ENCODE measurements around the gene TTC1.
"Not testable (repeated sequence)": the region's sequence is repeated elsewhere in the genome, so short reads cannot be mapped to it uniquely, and the experiment has no call there.

DNA sequence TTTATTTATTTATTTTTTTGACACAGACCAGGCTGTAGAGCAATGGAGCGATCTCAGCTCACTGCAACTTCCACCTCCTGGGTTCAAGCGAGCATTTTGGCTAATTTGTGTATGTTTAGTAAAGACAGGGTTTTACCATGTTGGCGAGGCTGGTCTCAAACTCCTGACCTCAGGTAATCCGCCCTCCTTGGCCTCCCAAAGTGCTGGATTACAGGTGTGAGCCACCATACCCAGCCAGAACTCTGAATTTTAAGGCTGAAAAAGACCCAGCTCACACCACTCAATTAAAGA lies 43.2 kb upstream of the TTC1 start:
- peak; percentile 55 for TF ChIP-seq CTCF (conservative IDR thresholded peaks at IDR 0.05)
- TF ChIP-seq ZFX (IDR thresholded peaks at IDR 0.05): not testable (repeated sequence)

Measured in C4-2B (cell line).